Fibroblast of lung (primary cell): ENCODE measurements around the gene MARVELD2. TPM values are rescaled to one million over a fixed set of nuclear protein-coding genes. Genes with fewer than 3 reads are reported as not detected.
A peak's percentile ranks its signal among the peaks of the same experiment; 100 is the strongest.
"Not testable (repeated sequence)": the region's sequence is repeated elsewhere in the genome, so short reads cannot be mapped to it uniquely, and the experiment has no call there.

Experiments
- DNase-seq, 2 donors: peaks; one replicate each; pipeline versions ENCODE4 v3.0.0 to v3.0.0-alpha.2; 2010; ENCODE audit warnings: low read depth in 2 of 2
- H2AFZ ChIP-seq: 2 replicates; pipeline ENCODE4 v1.5.1; 2012; ENCODE audit warnings: low read length, control low read depth, inconsistent platforms
- H3K27ac ChIP-seq: 2 replicates; pipeline ENCODE4 v1.5.1; 2011; ENCODE audit warnings: low read length, control low read depth; ENCODE audit not compliant: insufficient read depth
- H3K27me3 ChIP-seq: 2 replicates; pipeline ENCODE4 v1.5.1; 2011; ENCODE audit warnings: mild to moderate bottlenecking, low read length; ENCODE audit not compliant: control insufficient read depth, insufficient read depth
- H3K36me3 ChIP-seq: 2 replicates; pipeline ENCODE4 v1.5.1; 2011; ENCODE audit warnings: low read length; ENCODE audit not compliant: control insufficient read depth, insufficient read depth
- H3K4me1 ChIP-seq: 2 replicates; pipeline ENCODE4 v1.5.1; 2011; ENCODE audit warnings: low read length; ENCODE audit not compliant: control insufficient read depth, insufficient read depth; ENCODE audit errors: extremely low read depth
- H3K4me2 ChIP-seq: 2 replicates; pipeline ENCODE4 v1.5.1; 2011; ENCODE audit warnings: low read length, control low read depth; ENCODE audit not compliant: insufficient read depth; ENCODE audit errors: extremely low read depth
- H3K4me3 ChIP-seq, 4 experiments: fragments of 200-600 bp in 1 of 4; sonication (generic) in 1 of 4; replicated peaks in 1 of 4; 2 replicates each; pipeline ENCODE4 v1.5.1; 2011 to 2016; ENCODE audit warnings: low read length in 4 of 4, low read depth in 3 of 4, mild to moderate bottlenecking in 3 of 4, control low read depth in 2 of 4, inconsistent platforms in 1 of 4, mixed read lengths in 1 of 4; ENCODE audit not compliant: insufficient read depth in 1 of 4; ENCODE audit errors: control extremely low read depth in 1 of 4
- H3K79me2 ChIP-seq: 2 replicates; pipeline ENCODE4 v1.5.1; 2012; ENCODE audit warnings: mild to moderate bottlenecking, low read length, inconsistent platforms; ENCODE audit not compliant: control insufficient read depth, insufficient read depth
- H3K9ac ChIP-seq: 2 replicates; pipeline ENCODE4 v1.5.1; 2011; ENCODE audit warnings: mild to moderate bottlenecking, low read length, control low read depth; ENCODE audit not compliant: insufficient read depth
- H3K9me3 ChIP-seq: 2 replicates; pipeline ENCODE4 v1.5.1; 2012; ENCODE audit warnings: low read depth, low read length; ENCODE audit not compliant: control insufficient read depth, insufficient read depth
- H4K20me1 ChIP-seq: 2 replicates; pipeline ENCODE4 v1.5.1; 2011; ENCODE audit warnings: low read length; ENCODE audit not compliant: control insufficient read depth, insufficient read depth; ENCODE audit errors: extremely low read depth
- EZH2 ChIP-seq: IDR thresholded peaks from 2 replicates; pipeline ENCODE4 v1.5.1; 2012; ENCODE audit warnings: low read length, control low read depth, mild to moderate bottlenecking; ENCODE audit errors: missing control alignments
- polyA plus RNA-seq, 2 donors: library from polyadenylated mRNA; depleted of rRNA in 1 of 2; stranded (reverse) in 1 of 2; unstranded in 1 of 2; fragments of >200 nt; gene quantifications; 2 replicates each; pipeline ENCODE4 v1.2.1, GENCODE V29; 2011 to 2012; ENCODE audit warnings: missing spikeins in 1 of 2
- total RNA-seq: library from RNA; depleted of rRNA; stranded (reverse); fragments of >200 nt; gene quantifications from 2 replicates; pipeline ENCODE4 v1.2.1, GENCODE V29; 2014
- TF ChIP-seq, protein P1 (sequence below), 2 donors: IDR thresholded peaks in 1 of 2; conservative IDR thresholded peaks in 1 of 2; 1 replicate in 1 of 2; 2 replicates in 1 of 2; pipeline ENCODE4 v1.5.1; 2011 to 2012; ENCODE audit warnings: low read length in 2 of 2, control low read depth in 1 of 2, inconsistent platforms in 1 of 2, low read depth in 1 of 2, mild to moderate bottlenecking in 1 of 2

Gene MARVELD2
- total and polyA plus RNA-seq, 2 donors (not counting 1 experiment from before 2014, with no cell fraction given) = 2.5 to 5.1 TPM

DNA sequence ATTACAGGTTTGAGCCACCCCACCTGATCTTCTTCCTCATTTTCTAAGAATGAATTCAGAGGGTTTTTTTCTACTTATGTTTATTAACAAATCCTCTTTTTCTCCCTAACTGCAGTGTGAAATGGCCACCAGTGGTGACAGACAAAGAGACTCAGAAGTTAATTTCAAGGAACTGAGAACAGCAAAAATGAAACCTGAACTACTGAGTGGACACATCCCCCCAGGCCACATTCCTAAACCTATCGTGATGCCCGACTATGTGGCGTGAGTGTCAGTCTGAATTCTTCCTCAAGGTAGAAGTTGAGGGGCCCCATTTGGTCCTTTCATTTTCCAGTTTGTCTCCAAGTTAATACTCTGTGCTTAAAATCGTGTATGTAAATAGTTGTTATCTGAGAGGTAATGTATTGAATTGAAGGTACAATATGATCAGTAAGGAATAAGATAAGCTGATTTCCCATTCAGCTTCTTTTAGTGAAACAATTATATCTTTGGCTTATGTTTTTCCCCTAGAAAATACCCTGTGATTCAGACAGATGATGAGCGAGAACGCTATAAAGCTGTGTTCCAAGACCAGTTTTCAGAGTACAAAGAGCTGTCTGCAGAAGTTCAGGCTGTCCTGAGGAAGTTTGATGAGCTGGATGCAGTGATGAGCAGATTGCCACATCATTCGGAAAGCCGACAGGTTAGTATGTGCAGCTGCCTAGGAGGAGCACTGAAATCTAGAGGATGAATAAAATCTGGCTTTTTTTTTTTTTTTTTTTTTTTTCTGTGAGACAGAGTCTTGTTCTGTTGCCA lies 17.7 kb downstream of the MARVELD2 start:
- no peaks in the 10 kb centered on the region for H3K9me3 ChIP-seq
- H3K79me2 ChIP-seq = no peaks in the 10 kb centered on the region
- no peak overlapping the region for H2AFZ ChIP-seq
- no peak for DNase-seq
- no peak overlapping the region for H3K4me2 ChIP-seq
- H3K9ac ChIP-seq = no peak overlapping the region
- no peak for TF ChIP-seq EZH2
- TF ChIP-seq, protein P1, sequence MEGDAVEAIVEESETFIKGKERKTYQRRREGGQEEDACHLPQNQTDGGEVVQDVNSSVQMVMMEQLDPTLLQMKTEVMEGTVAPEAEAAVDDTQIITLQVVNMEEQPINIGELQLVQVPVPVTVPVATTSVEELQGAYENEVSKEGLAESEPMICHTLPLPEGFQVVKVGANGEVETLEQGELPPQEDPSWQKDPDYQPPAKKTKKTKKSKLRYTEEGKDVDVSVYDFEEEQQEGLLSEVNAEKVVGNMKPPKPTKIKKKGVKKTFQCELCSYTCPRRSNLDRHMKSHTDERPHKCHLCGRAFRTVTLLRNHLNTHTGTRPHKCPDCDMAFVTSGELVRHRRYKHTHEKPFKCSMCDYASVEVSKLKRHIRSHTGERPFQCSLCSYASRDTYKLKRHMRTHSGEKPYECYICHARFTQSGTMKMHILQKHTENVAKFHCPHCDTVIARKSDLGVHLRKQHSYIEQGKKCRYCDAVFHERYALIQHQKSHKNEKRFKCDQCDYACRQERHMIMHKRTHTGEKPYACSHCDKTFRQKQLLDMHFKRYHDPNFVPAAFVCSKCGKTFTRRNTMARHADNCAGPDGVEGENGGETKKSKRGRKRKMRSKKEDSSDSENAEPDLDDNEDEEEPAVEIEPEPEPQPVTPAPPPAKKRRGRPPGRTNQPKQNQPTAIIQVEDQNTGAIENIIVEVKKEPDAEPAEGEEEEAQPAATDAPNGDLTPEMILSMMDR (conservative IDR thresholded peaks at IDR 0.05 in 1 of 2, IDR thresholded peaks at IDR 0.05 in 1 of 2; ENCODE audit: low read depth in 1 of 2, low read length in 2 of 2) = no peak
- H3K27me3 ChIP-seq = no peaks in the 10 kb centered on the region
- H3K36me3 ChIP-seq = no peaks in the 10 kb centered on the region
- H3K4me3 ChIP-seq = no peak overlapping the region
- no peaks in the 10 kb centered on the region for H3K4me1 ChIP-seq
- H3K27ac ChIP-seq = no peak overlapping the region
- H4K20me1 ChIP-seq = no peaks in the 10 kb centered on the region

DNA sequence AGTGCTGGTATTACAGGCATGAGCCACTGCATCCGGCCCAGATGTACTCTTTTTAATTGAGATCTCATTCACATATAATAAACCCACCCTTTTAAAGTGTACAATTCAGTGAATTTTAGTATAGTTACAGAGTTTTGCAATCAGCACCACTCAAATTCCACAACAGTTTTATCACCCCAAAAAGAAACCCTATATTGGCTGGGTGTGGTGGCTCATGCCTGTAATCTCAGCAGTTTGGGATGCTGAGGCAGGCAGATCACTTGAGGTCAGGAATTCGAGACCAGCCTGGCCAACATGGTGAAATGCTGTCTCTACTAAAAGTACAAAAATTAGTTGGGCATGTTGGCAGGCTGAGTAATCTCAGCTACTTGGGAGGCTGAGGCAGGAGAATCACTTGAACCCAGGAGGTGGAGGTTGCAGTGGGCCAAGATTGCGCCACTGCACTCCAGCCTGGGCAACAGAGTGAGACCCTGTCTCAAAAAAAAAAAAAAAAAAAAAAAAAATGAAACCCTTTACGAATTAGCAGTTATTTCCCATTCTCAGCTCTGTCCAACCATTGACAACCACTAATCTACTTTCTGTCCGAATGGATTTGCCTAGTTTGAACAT lies 20.5 kb downstream of the MARVELD2 start:
- not testable (repeated sequence) for H3K4me3 ChIP-seq, H3K27me3 ChIP-seq, H3K9me3 ChIP-seq, H2AFZ ChIP-seq, H3K79me2 ChIP-seq, H4K20me1 ChIP-seq, H3K9ac ChIP-seq, H3K4me2 ChIP-seq, H3K4me1 ChIP-seq, H3K27ac ChIP-seq, H3K36me3 ChIP-seq
- DNase-seq = peak in 1 of 2 donors; percentile 15

- Histone ChIP-seq H3K27ac (no peak overlapping the region), H3K4me2 (no peak overlapping the region), H3K36me3 (no peaks in the 10 kb centered on the region), H3K9me3 (no peaks in the 10 kb centered on the region), H3K27me3 (no peaks in the 10 kb centered on the region), H2AFZ (no peak overlapping the region), H3K4me1 (no peaks in the 10 kb centered on the region), H4K20me1 (no peaks in the 10 kb centered on the region), H3K79me2 (no peaks in the 10 kb centered on the region), H3K4me3 (no peak overlapping the region), H3K9ac (no peak overlapping the region)
- TF ChIP-seq, protein P1 (conservative IDR thresholded peaks at IDR 0.05 in 1 of 2, IDR thresholded peaks at IDR 0.05 in 1 of 2; ENCODE audit: low read depth in 1 of 2, low read length in 2 of 2) = no peak
- no peak for TF ChIP-seq EZH2
- DNase-seq = peak in 1 of 2 donors; percentile 25
Observed at GRCh38 chr5:69444127-69444754, 29.3 kb downstream of the MARVELD2 start.
